IPS-15b (cell line): ENCODE measurements around the gene RALB.

Source experiments
- H3K27me3 ChIP-seq: one replicate; pipeline ENCODE4 v1.6.1; 2013; ENCODE audit warnings: low read length; ENCODE audit not compliant: control insufficient read depth, insufficient read depth
- H3K36me3 ChIP-seq: one replicate; pipeline ENCODE4 v1.6.1; 2013; ENCODE audit warnings: low read length; ENCODE audit not compliant: control insufficient read depth, insufficient read depth
- H3K4me1 ChIP-seq: one replicate; pipeline ENCODE4 v1.6.1; 2013; ENCODE audit warnings: mild to moderate bottlenecking, low read length; ENCODE audit not compliant: control insufficient read depth, insufficient read depth
- H3K4me3 ChIP-seq: one replicate; pipeline ENCODE4 v1.5.1; 2013; ENCODE audit warnings: low read depth, low read length
- H3K9ac ChIP-seq: one replicate; pipeline ENCODE4 v1.6.1; 2013; ENCODE audit warnings: low read depth, mild to moderate bottlenecking, low read length
- H3K9me3 ChIP-seq: one replicate; pipeline ENCODE4 v1.6.1; 2013; ENCODE audit warnings: mild to moderate bottlenecking, low read length; ENCODE audit not compliant: control insufficient read depth, insufficient read depth

Gene RALB

GRCh38 chr2:120293096-120294007, 40.7 kb downstream of the RALB start:
- Histone ChIP-seq H3K9ac (no peak overlapping the region), H3K27me3 (no peaks in the 10 kb centered on the region), H3K4me3 (no peak overlapping the region), H3K9me3 (no peaks in the 10 kb centered on the region), H3K4me1 (peaks cover 26% of the 10 kb centered on the region), H3K36me3 (no peaks in the 10 kb centered on the region)

GRCh38 chr2:120294008-120294340, 41.3 kb downstream of the RALB start:
- no peaks in the 10 kb centered on the region for H3K27me3 ChIP-seq
- H3K9ac ChIP-seq, result no peak overlapping the region
- no peak overlapping the region for H3K4me3 ChIP-seq
- no peaks in the 10 kb centered on the region for H3K9me3 ChIP-seq
- no peaks in the 10 kb centered on the region for H3K36me3 ChIP-seq
- H3K4me1 ChIP-seq, result peaks cover 26% of the 10 kb centered on the region

GRCh38 chr2:120298173-120298835, 45.7 kb downstream of the RALB start:
- peaks cover 3% of the 10 kb centered on the region for H3K27me3 ChIP-seq
- H3K4me1 ChIP-seq, result peaks cover 5% of the 10 kb centered on the region
- H3K4me3 ChIP-seq, result no peak overlapping the region
- no peaks in the 10 kb centered on the region for H3K36me3 ChIP-seq
- no peaks in the 10 kb centered on the region for H3K9me3 ChIP-seq
- no peak overlapping the region for H3K9ac ChIP-seq

GRCh38 chr2:120299004-120299403, 46.4 kb downstream of the RALB start:
- Histone ChIP-seq H3K27me3 (peaks cover 5% of the 10 kb centered on the region), H3K4me1 (no peaks in the 10 kb centered on the region), H3K4me3 (no peak overlapping the region), H3K36me3 (no peaks in the 10 kb centered on the region), H3K9ac (no peak overlapping the region), H3K9me3 (no peaks in the 10 kb centered on the region)

GRCh38 chr2:120299561-120299960, 46.9 kb downstream of the RALB start:
- Histone ChIP-seq H3K9ac (no peak overlapping the region), H3K27me3 (peaks cover 7% of the 10 kb centered on the region), H3K9me3 (no peaks in the 10 kb centered on the region), H3K36me3 (no peaks in the 10 kb centered on the region), H3K4me3 (no peak overlapping the region), H3K4me1 (no peaks in the 10 kb centered on the region)

- no peaks in the 10 kb centered on the region for H3K4me1 ChIP-seq
- H3K4me3 ChIP-seq, result no peak overlapping the region
- H3K36me3 ChIP-seq, result no peaks in the 10 kb centered on the region
- H3K9me3 ChIP-seq, result no peaks in the 10 kb centered on the region
- H3K9ac ChIP-seq, result no peak overlapping the region
- peaks cover 7% of the 10 kb centered on the region for H3K27me3 ChIP-seq
Measured at GRCh38 chr2:120300385-120300784, 47.7 kb downstream of the RALB start.

GRCh38 chr2:120301284-120301683, 48.6 kb downstream of the RALB start:
- H3K4me1 ChIP-seq, result no peaks in the 10 kb centered on the region
- no peak overlapping the region for H3K9ac ChIP-seq
- H3K4me3 ChIP-seq, result no peak overlapping the region
- H3K36me3 ChIP-seq, result no peaks in the 10 kb centered on the region
- H3K9me3 ChIP-seq, result no peaks in the 10 kb centered on the region
- H3K27me3 ChIP-seq, result peaks cover 7% of the 10 kb centered on the region

GRCh38 chr2:120302301-120302700, 49.6 kb downstream of the RALB start:
- no peaks in the 10 kb centered on the region for H3K9me3 ChIP-seq
- H3K27me3 ChIP-seq, result peaks cover 7% of the 10 kb centered on the region
- H3K4me3 ChIP-seq, result no peak overlapping the region
- H3K9ac ChIP-seq, result no peak overlapping the region
- H3K4me1 ChIP-seq, result no peaks in the 10 kb centered on the region
- H3K36me3 ChIP-seq, result no peaks in the 10 kb centered on the region

- H3K4me3 ChIP-seq, result no peak overlapping the region
- H3K36me3 ChIP-seq, result no peaks in the 10 kb centered on the region
- no peaks in the 10 kb centered on the region for H3K9me3 ChIP-seq
- H3K4me1 ChIP-seq, result no peaks in the 10 kb centered on the region
- no peak overlapping the region for H3K9ac ChIP-seq
- peaks cover 7% of the 10 kb centered on the region for H3K27me3 ChIP-seq
Measured at GRCh38 chr2:120303177-120303576, 50.5 kb downstream of the RALB start.

GRCh38 chr2:120305296-120305695, 52.6 kb downstream of the RALB start:
- Histone ChIP-seq H3K36me3 (no peaks in the 10 kb centered on the region), H3K4me1 (peaks cover under 1% of the 10 kb centered on the region), H3K4me3 (no peak overlapping the region), H3K9ac (no peak overlapping the region), H3K9me3 (no peaks in the 10 kb centered on the region), H3K27me3 (peaks cover 11% of the 10 kb centered on the region)

- H3K4me3 ChIP-seq, result no peak overlapping the region
- peaks cover 12% of the 10 kb centered on the region for H3K27me3 ChIP-seq
- no peaks in the 10 kb centered on the region for H3K9me3 ChIP-seq
- H3K36me3 ChIP-seq, result no peaks in the 10 kb centered on the region
- peaks cover 4% of the 10 kb centered on the region for H3K4me1 ChIP-seq
- H3K9ac ChIP-seq, result no peak overlapping the region
Measured at GRCh38 chr2:120305937-120306490, 53.4 kb downstream of the RALB start.

- H3K9me3 ChIP-seq, result no peaks in the 10 kb centered on the region
- H3K4me3 ChIP-seq, result no peak overlapping the region
- H3K9ac ChIP-seq, result no peak overlapping the region
- no peaks in the 10 kb centered on the region for H3K36me3 ChIP-seq
- H3K4me1 ChIP-seq, result peaks cover 4% of the 10 kb centered on the region
- H3K27me3 ChIP-seq, result peaks cover 23% of the 10 kb centered on the region
Measured at GRCh38 chr2:120307482-120307881, 54.8 kb downstream of the RALB start.
